Epithelial cell of proximal tubule (primary cell): Measurements from ENCODE around the gene ADAM21. TPM values are rescaled to one million over a fixed set of nuclear protein-coding genes. Genes with fewer than 3 reads are reported as not detected.
"Not testable (repeated sequence)": the region's sequence is repeated elsewhere in the genome, so short reads cannot be mapped to it uniquely, and the experiment has no call there.

Source experiments
- DNase-seq: peaks from one replicate; pipeline ENCODE4 v3.0.0-alpha.2; 2011; ENCODE audit warnings: low read depth
- H3K4me3 ChIP-seq: 2 replicates; pipeline ENCODE4 v1.5.1; 2011; ENCODE audit warnings: low read depth, mild to moderate bottlenecking, low read length
- total RNA-seq: library from RNA; depleted of rRNA; stranded (reverse); fragments of >200 nt; gene quantifications from 2 replicates; pipeline ENCODE4 v1.2.3, GENCODE V29; 2015
- TF ChIP-seq, protein P1 (sequence below): conservative IDR thresholded peaks from 2 replicates; pipeline ENCODE4 v1.5.1; 2012; ENCODE audit warnings: low read depth, mild to moderate bottlenecking, low read length

The ADAM21 gene
- total RNA-seq, 1 donor from 2014 or later = not detected

GRCh38 chr14:70454731-70455130 is 2.8 kb downstream of the ADAM21 start:
- TF ChIP-seq, protein P1, sequence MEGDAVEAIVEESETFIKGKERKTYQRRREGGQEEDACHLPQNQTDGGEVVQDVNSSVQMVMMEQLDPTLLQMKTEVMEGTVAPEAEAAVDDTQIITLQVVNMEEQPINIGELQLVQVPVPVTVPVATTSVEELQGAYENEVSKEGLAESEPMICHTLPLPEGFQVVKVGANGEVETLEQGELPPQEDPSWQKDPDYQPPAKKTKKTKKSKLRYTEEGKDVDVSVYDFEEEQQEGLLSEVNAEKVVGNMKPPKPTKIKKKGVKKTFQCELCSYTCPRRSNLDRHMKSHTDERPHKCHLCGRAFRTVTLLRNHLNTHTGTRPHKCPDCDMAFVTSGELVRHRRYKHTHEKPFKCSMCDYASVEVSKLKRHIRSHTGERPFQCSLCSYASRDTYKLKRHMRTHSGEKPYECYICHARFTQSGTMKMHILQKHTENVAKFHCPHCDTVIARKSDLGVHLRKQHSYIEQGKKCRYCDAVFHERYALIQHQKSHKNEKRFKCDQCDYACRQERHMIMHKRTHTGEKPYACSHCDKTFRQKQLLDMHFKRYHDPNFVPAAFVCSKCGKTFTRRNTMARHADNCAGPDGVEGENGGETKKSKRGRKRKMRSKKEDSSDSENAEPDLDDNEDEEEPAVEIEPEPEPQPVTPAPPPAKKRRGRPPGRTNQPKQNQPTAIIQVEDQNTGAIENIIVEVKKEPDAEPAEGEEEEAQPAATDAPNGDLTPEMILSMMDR = no peak
- H3K4me3 ChIP-seq = no peak overlapping the region
- DNase-seq = no peak

DNA sequence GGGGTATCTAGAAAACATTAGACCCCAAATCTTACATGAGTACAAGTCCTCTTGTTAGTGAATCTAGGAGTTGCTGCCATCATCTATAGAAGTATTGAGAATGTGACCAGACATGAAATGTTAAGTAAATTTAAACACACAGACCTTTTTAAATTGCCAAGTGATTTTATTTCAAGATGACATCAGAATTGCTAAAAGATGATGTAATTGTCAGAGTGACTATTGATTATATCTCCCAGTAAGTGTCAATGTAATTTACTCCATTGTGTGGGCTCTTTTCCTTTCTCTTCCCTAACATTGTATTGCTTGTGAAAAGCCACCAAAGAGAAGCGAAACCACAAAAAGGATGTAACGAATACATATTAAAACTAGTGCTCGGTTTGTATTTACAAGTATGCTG is 16.8 kb downstream of the ADAM21 start:
- TF ChIP-seq, protein P1 = no peak
- H3K4me3 ChIP-seq = no peak overlapping the region
- no peak for DNase-seq

- not testable (repeated sequence) for DNase-seq
Measured at GRCh38 chr14:70470863-70471563, 19.0 kb downstream of the ADAM21 start.

GRCh38 chr14:70472253-70473159 is 20.5 kb downstream of the ADAM21 start:
- DNase-seq = no peak

More at GRCh38 chr14:70470863-70471563, 19.0 kb downstream of the ADAM21 start:
- H3K4me3 ChIP-seq = not testable (repeated sequence)

DNA sequence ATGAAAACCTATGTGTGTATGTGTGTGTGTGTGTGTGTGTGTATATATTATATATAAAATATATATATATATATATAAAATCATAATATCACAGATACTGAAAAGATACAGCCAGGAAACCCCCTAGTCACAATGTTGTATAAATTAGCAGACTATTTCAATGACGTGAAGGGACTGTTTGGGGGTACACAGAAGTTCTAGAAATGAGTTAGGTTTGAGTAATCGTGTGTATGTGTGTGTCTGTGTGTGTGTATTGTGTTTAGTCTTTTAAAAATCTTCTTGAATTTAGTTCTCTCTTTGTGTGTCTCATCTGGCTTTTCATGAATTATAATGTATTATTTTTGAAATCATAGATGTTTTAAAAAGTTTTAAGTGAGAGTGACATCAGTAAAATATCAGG is 21.9 kb downstream of the ADAM21 start:
- TF ChIP-seq, protein P1 = no peak
- no peak overlapping the region for H3K4me3 ChIP-seq
- DNase-seq = no peak

More at GRCh38 chr14:70472253-70473159, 20.5 kb downstream of the ADAM21 start:
- H3K4me3 ChIP-seq = no peak overlapping the region
- TF ChIP-seq, protein P1 = no peak

GRCh38 chr14:70475459-70475858 is 23.5 kb downstream of the ADAM21 start:
- not testable (repeated sequence) for DNase-seq

GRCh38 chr14:70477356-70478105 is 25.6 kb downstream of the ADAM21 start:
- not testable (repeated sequence) for DNase-seq, H3K4me3 ChIP-seq

More at GRCh38 chr14:70475459-70475858, 23.5 kb downstream of the ADAM21 start:
- not testable (repeated sequence) for H3K4me3 ChIP-seq

DNA sequence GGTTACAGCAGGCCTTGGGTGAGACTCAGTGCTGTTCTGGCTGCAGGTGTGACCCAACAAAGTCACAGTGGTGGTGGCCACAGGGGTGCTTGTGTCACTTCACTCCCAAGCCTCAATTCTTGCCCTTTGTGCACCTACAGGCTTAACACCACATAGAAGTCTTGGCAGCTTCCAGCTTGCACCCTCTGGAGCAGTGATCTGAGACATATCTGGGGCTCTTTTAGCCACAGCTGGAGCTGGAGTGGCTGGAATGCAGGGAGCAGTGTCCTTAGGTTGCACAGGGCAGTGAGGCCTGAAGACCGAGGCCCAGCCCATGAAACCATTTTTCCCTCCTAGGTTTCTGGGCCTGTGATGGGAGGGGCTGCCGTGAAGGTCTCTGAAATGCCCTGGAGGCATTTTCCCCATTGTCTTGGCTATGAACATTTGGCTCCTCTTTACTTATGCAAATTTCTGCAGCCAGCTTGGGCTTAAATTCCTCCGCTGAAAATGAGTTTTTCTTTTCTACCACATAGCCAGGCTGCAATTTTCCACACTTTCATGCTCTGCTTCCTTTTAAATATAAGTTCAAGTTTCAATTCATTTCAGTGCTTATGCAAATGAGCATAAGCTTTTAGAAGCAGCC is 37.7 kb downstream of the ADAM21 start:
- DNase-seq = no peak
- TF ChIP-seq, protein P1 = no peak
- H3K4me3 ChIP-seq = no peak overlapping the region
